Spleen (tissue), 11 donors: ENCODE results near the gene MEX3B. TPM values are rescaled to one million over a fixed set of nuclear protein-coding genes. Genes with fewer than 3 reads are reported as not detected.

Experiments used
- DNase-seq: peaks from one replicate; pipeline ENCODE4 v3.0.0-alpha.2; 2020
- H3K27ac ChIP-seq, 8 donors: fragments of 200-600 bp; sonication (generic) in 7 of 8; 1 replicate in 4 of 8; 2 replicates in 4 of 8; pipeline versions ENCODE4 v1.5.0 to v1.8.0; 2016 to 2021; ENCODE audit warnings: inconsistent platforms in 4 of 8, mild to moderate bottlenecking in 4 of 8, moderate library complexity in 1 of 8
- H3K27me3 ChIP-seq, 7 donors: fragments of 200-600 bp; sonication (generic) in 6 of 7; replicated peaks in 1 of 7; 1 replicate in 4 of 7; 2 replicates in 3 of 7; pipeline versions ENCODE4 v1.5.0 to v1.8.0; 2016 to 2021; ENCODE audit warnings: inconsistent platforms in 3 of 7, mild to moderate bottlenecking in 1 of 7
- H3K36me3 ChIP-seq, 6 donors: fragments of 200-600 bp; sonication (generic) in 5 of 6; 1 replicate in 4 of 6; 2 replicates in 2 of 6; pipeline versions ENCODE4 v1.5.0 to v1.8.0; 2016 to 2021; ENCODE audit warnings: inconsistent platforms in 2 of 6
- H3K4me1 ChIP-seq, 6 donors: fragments of 200-600 bp; sonication (generic) in 5 of 6; 1 replicate in 3 of 6; 2 replicates in 3 of 6; pipeline versions ENCODE4 v1.5.0 to v1.8.0; 2016 to 2021; ENCODE audit warnings: inconsistent platforms in 3 of 6
- H3K4me3 ChIP-seq, 8 donors: fragments of 200-600 bp; sonication (generic) in 7 of 8; 1 replicate in 4 of 8; 2 replicates in 4 of 8; pipeline versions ENCODE4 v1.5.0 to v1.8.0; 2016 to 2021; ENCODE audit warnings: inconsistent platforms in 4 of 8, mild to moderate bottlenecking in 4 of 8, moderate library complexity in 2 of 8
- H3K9me3 ChIP-seq, 8 donors: fragments of 200-600 bp; sonication (generic) in 7 of 8; 1 replicate in 4 of 8; 2 replicates in 4 of 8; pipeline versions ENCODE4 v1.5.0 to v1.8.0; 2016 to 2021; ENCODE audit warnings: inconsistent platforms in 4 of 8
- CTCF ChIP-seq, 11 experiments: fragments of 200-600 bp in 7 of 11; fragments of 450-650 bp in 4 of 11; sonication (generic) in 4 of 11; IDR thresholded peaks in 8 of 11; conservative IDR thresholded peaks in 3 of 11; 1 replicate in 7 of 11; 2 replicates in 4 of 11; pipeline versions ENCODE4 v1.4.0 to v1.8.0; 2016 to 2021; ENCODE audit warnings: antibody characterized with exemption in 11 of 11, inconsistent platforms in 4 of 11, mild to moderate bottlenecking in 1 of 11
- POLR2A ChIP-seq, 3 donors: fragments of 450-650 bp; IDR thresholded peaks; one replicate each; pipeline ENCODE4 v1.5.1; 2017; ENCODE audit warnings: antibody characterized with exemption in 3 of 3, mild to moderate bottlenecking in 1 of 3
- POLR2AphosphoS5 ChIP-seq, 3 donors: sonication (generic); formaldehyde crosslinking; IDR thresholded peaks; one replicate each; pipeline ENCODE4 v1.5.1; 2017; ENCODE audit warnings: antibody characterized with exemption in 3 of 3
- WGBS, 5 donors: extraction: QIAGEN DNeasy Blood & Tissue Kit in 3 of 5; methylation state at CpG; one replicate each; pipeline versions ENCODE4 v1.1.5 to v1.1.7; 2013 to 2018; 5-methylcytosine and 5-hydroxymethylcytosine counted together
- intact Hi-C: fragments of 100-400 bp; cut with DNase I; formaldehyde crosslinking; loops from one replicate; pipeline ENCODE4 v1.15.0; 2023; ENCODE audit warnings: low total_unique reads
- polyA plus RNA-seq, 3 donors: library from polyadenylated mRNA; stranded (reverse); fragments of 200-250 nt; gene quantifications; one replicate each; pipeline ENCODE4 v1.2.1, GENCODE V29; 2013
- total RNA-seq, 7 donors: library from RNA; depleted of rRNA in 3 of 7; stranded (reverse); fragments of >200 nt in 3 of 7; fragmentation: NEBNext Ultra II Directional in 4 of 7; extraction: Animal tissue kit (Norgen Biotek cat#: 25700) in 4 of 7; gene quantifications; one replicate each; pipeline versions ENCODE4 v1.1.0 to v1.2.1, GENCODE V29; 2016 to 2021
- donor health status: healthy with polysubstance abuse.
- donor health status: DM: no; HTN: no; CAD: no; lungs with moderate emphysema.
- donor health status: DM: no; HTN: no; CAD: no.
- donor health status: Bipolar disorder and iron deficiency.
- donor health status: healthy.
- donor health status: DM: no; HTN: no; CAD: no.
- donor health status: DM: yes; HTN: yes; CAD: no.

Gene MEX3B
- total and polyA plus RNA-seq, 10 donors = 0.95 to 2.1 (median 1.3) TPM

GRCh38 chr15:82074610-82075009, 28.8 kb upstream of the MEX3B start:
- no peak for TF ChIP-seq POLR2A (IDR thresholded peaks at IDR 0.05)
- TF ChIP-seq CTCF (IDR thresholded peaks at IDR 0.05 in 8 of 11, conservative IDR thresholded peaks at IDR 0.05 in 3 of 11) = no peak
- no peak for TF ChIP-seq POLR2AphosphoS5 (IDR thresholded peaks at IDR 0.05)
- DNase-seq = no peak
- Histone ChIP-seq H3K27ac (no peak overlapping the region), H3K4me1 (no peaks in the 10 kb centered on the region), H3K36me3 (no peaks in the 10 kb centered on the region), H3K4me3 (no peak overlapping the region), H3K27me3 (peaks cover 0 to 40% (median 0%) of the 10 kb centered on the region in 7 donors), H3K9me3 (peaks cover 0 to 11% (median 7%) of the 10 kb centered on the region in 8 donors)
- WGBS, 5 donors = 92 to 100% (median 95%) methylated on average over 1 of the region's 1 CpG
- intact Hi-C loops = no loop called here

GRCh38 chr15:82072926-82073537, 27.2 kb upstream of the MEX3B start:
- WGBS, 5 donors = 80 to 96% (median 91%) methylated on average over 1 to 5 of the region's 5 CpGs
- Histone ChIP-seq H3K27me3 (peaks cover 0 to 28% (median 0%) of the 10 kb centered on the region in 7 donors), H3K4me1 (no peaks in the 10 kb centered on the region), H3K36me3 (no peaks in the 10 kb centered on the region), H3K4me3 (no peak overlapping the region), H3K9me3 (peaks cover 0 to 11% (median 7%) of the 10 kb centered on the region in 8 donors), H3K27ac (no peak overlapping the region)
- TF ChIP-seq POLR2AphosphoS5 (IDR thresholded peaks at IDR 0.05) = no peak
- no peak for TF ChIP-seq POLR2A (IDR thresholded peaks at IDR 0.05)
- no peak for TF ChIP-seq CTCF (IDR thresholded peaks at IDR 0.05 in 8 of 11, conservative IDR thresholded peaks at IDR 0.05 in 3 of 11)
- DNase-seq = no peak
- intact Hi-C loops = no loop called here

- intact Hi-C loops = no loop called here
- H3K4me1 ChIP-seq = peaks cover 0 to 6% (median 0%) of the 10 kb centered on the region in 6 donors
- H3K27ac ChIP-seq = no peak overlapping the region
- H3K36me3 ChIP-seq = no peaks in the 10 kb centered on the region
- TF ChIP-seq CTCF (IDR thresholded peaks at IDR 0.05 in 8 of 11, conservative IDR thresholded peaks at IDR 0.05 in 3 of 11) (no peak), POLR2A (IDR thresholded peaks at IDR 0.05) (no peak), POLR2AphosphoS5 (IDR thresholded peaks at IDR 0.05) (no peak)
- no peaks in the 10 kb centered on the region for H3K9me3 ChIP-seq
- DNase-seq = no peak
- H3K27me3 ChIP-seq = peaks cover 0 to 51% (median 18%) of the 10 kb centered on the region in 7 donors
- 88 to 94% (median 90%) methylated on average over 4 of the region's 4 CpGs for WGBS, 5 donors
- H3K4me3 ChIP-seq = no peak overlapping the region
Measured at GRCh38 chr15:82066455-82066854, 20.6 kb upstream of the MEX3B start.

GRCh38 chr15:82064824-82065223, 19.0 kb upstream of the MEX3B start:
- 68 to 79% (median 71%) methylated on average over 5 of the region's 5 CpGs for WGBS, 5 donors
- TF ChIP-seq CTCF (IDR thresholded peaks at IDR 0.05 in 8 of 11, conservative IDR thresholded peaks at IDR 0.05 in 3 of 11) (no peak), POLR2AphosphoS5 (IDR thresholded peaks at IDR 0.05) (no peak), POLR2A (IDR thresholded peaks at IDR 0.05) (no peak)
- H3K27ac ChIP-seq = no peak overlapping the region
- peaks cover 0 to 6% (median 0%) of the 10 kb centered on the region in 6 donors for H3K4me1 ChIP-seq
- no peaks in the 10 kb centered on the region for H3K9me3 ChIP-seq
- intact Hi-C loops = no loop called here
- no peak for DNase-seq
- no peak overlapping the region for H3K4me3 ChIP-seq
- H3K36me3 ChIP-seq = no peaks in the 10 kb centered on the region
- peaks cover 0 to 63% (median 26%) of the 10 kb centered on the region in 7 donors for H3K27me3 ChIP-seq
